GM23338 (cell line): ENCODE data around the gene DHRS3.

Experiments used
- CREB1 ChIP-seq: fragments of 250-450 bp; sonication (Bioruptor Pico); IDR thresholded peaks from 2 replicates; pipeline ENCODE4 v1.5.0; 2020; ENCODE audit warnings: low read depth, mild to moderate bottlenecking, moderate library complexity
- CTCF ChIP-seq, 2 experiments: fragments of 200-600 bp in 1 of 2; sonication (generic) in 1 of 2; conservative IDR thresholded peaks; 2 replicates each; pipeline versions ENCODE4 v1.5.1 to v1.6.1; 2016 to 2017; ENCODE audit warnings: antibody characterized with exemption in 2 of 2, low read depth in 2 of 2, mild to moderate bottlenecking in 2 of 2, moderate library complexity in 1 of 2
- EZH2 ChIP-seq: fragments of 200-600 bp; sonication (generic); IDR thresholded peaks from one replicate; pipeline ENCODE4 v1.8.0; 2017; ENCODE audit warnings: antibody characterized with exemption, mild to moderate bottlenecking, low read depth; ENCODE audit not compliant: unreplicated experiment
- EZH2phosphoT487 ChIP-seq: fragments of 200-600 bp; sonication (generic); IDR thresholded peaks from one replicate; pipeline ENCODE4 v1.8.1; 2018; ENCODE audit warnings: antibody characterized with exemption; ENCODE audit not compliant: unreplicated experiment
- NANOG ChIP-seq: IDR thresholded peaks from 2 replicates; pipeline ENCODE4 v1.6.1; 2016; ENCODE audit warnings: antibody characterized with exemption, borderline replicate concordance
- POLR2AphosphoS5 ChIP-seq: IDR thresholded peaks from 2 replicates; pipeline ENCODE4 v1.6.1; 2016; ENCODE audit warnings: antibody characterized with exemption, low read depth
- REST ChIP-seq: IDR thresholded peaks from one replicate; pipeline ENCODE4 v1.6.1; 2018; ENCODE audit warnings: antibody characterized with exemption; ENCODE audit not compliant: unreplicated experiment
- STAT1 ChIP-seq: IDR thresholded peaks from one replicate; pipeline ENCODE4 v1.6.1; 2016; ENCODE audit warnings: antibody characterized with exemption; ENCODE audit not compliant: unreplicated experiment
- ZNF331 ChIP-seq: fragments of 250-450 bp; sonication (Bioruptor Pico); IDR thresholded peaks from 2 replicates; pipeline ENCODE4 v1.5.0; 2020; ENCODE audit warnings: low read depth, mild to moderate bottlenecking, moderate library complexity
- TF ChIP-seq, protein P1 (sequence below): fragments of 250-450 bp; sonication (Bioruptor Pico); IDR thresholded peaks from 2 replicates; pipeline ENCODE4 v1.5.0; 2020; ENCODE audit warnings: mild to moderate bottlenecking, moderate library complexity
- TF ChIP-seq, protein P2 (sequence below): IDR thresholded peaks from 2 replicates; pipeline ENCODE4 v1.6.1; 2016; ENCODE audit warnings: antibody characterized with exemption

DNA sequence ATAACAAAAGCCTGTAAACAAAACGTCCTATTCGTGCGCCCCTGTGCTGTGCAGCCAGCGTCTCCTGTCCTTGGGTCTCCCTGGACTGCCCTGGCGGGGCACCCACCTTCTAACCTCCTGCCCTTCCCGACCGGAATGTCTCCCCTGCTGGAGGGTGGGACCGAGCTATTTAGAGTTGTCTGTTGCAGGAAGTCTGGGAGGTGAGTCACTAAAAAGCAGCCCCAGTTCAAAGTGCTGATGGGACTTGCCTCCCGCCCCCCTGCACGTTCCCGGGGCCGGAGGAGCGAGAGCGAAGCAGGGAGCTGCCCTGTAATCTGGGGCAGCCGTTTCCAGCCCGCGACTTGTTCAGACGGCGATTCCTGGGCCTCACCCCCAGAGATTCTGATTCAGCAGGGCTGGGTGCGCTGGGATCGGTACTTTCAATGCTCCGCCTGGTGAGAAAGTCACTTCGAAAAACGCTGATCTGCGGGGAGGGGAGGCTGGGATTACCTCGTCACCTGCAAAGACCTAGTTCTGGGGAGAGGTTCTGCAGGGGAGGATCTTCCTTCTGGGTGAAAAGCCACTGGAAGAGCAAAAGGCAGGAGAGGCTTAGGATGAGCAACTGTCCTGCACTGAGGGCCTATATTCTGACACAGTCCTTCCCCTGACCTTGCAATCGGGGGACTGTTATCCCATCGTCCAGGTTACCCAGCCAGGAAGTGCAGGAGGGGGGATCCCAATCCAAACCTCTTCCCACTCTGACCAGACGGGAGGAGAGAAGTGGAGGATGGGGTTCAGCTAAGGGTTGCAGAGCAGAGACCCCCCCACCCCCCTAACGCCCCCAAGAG, 1.2 kb upstream of the DHRS3 start:
- no peak for TF ChIP-seq CTCF (conservative IDR thresholded peaks at IDR 0.05; ENCODE audit: low read depth in 2 of 2)
- peak; percentile 31; the same call in 1 of the 2 replicates for TF ChIP-seq POLR2AphosphoS5
- no peak for TF ChIP-seq EZH2
- no peak for TF ChIP-seq EZH2phosphoT487
- TF ChIP-seq, protein P1, sequence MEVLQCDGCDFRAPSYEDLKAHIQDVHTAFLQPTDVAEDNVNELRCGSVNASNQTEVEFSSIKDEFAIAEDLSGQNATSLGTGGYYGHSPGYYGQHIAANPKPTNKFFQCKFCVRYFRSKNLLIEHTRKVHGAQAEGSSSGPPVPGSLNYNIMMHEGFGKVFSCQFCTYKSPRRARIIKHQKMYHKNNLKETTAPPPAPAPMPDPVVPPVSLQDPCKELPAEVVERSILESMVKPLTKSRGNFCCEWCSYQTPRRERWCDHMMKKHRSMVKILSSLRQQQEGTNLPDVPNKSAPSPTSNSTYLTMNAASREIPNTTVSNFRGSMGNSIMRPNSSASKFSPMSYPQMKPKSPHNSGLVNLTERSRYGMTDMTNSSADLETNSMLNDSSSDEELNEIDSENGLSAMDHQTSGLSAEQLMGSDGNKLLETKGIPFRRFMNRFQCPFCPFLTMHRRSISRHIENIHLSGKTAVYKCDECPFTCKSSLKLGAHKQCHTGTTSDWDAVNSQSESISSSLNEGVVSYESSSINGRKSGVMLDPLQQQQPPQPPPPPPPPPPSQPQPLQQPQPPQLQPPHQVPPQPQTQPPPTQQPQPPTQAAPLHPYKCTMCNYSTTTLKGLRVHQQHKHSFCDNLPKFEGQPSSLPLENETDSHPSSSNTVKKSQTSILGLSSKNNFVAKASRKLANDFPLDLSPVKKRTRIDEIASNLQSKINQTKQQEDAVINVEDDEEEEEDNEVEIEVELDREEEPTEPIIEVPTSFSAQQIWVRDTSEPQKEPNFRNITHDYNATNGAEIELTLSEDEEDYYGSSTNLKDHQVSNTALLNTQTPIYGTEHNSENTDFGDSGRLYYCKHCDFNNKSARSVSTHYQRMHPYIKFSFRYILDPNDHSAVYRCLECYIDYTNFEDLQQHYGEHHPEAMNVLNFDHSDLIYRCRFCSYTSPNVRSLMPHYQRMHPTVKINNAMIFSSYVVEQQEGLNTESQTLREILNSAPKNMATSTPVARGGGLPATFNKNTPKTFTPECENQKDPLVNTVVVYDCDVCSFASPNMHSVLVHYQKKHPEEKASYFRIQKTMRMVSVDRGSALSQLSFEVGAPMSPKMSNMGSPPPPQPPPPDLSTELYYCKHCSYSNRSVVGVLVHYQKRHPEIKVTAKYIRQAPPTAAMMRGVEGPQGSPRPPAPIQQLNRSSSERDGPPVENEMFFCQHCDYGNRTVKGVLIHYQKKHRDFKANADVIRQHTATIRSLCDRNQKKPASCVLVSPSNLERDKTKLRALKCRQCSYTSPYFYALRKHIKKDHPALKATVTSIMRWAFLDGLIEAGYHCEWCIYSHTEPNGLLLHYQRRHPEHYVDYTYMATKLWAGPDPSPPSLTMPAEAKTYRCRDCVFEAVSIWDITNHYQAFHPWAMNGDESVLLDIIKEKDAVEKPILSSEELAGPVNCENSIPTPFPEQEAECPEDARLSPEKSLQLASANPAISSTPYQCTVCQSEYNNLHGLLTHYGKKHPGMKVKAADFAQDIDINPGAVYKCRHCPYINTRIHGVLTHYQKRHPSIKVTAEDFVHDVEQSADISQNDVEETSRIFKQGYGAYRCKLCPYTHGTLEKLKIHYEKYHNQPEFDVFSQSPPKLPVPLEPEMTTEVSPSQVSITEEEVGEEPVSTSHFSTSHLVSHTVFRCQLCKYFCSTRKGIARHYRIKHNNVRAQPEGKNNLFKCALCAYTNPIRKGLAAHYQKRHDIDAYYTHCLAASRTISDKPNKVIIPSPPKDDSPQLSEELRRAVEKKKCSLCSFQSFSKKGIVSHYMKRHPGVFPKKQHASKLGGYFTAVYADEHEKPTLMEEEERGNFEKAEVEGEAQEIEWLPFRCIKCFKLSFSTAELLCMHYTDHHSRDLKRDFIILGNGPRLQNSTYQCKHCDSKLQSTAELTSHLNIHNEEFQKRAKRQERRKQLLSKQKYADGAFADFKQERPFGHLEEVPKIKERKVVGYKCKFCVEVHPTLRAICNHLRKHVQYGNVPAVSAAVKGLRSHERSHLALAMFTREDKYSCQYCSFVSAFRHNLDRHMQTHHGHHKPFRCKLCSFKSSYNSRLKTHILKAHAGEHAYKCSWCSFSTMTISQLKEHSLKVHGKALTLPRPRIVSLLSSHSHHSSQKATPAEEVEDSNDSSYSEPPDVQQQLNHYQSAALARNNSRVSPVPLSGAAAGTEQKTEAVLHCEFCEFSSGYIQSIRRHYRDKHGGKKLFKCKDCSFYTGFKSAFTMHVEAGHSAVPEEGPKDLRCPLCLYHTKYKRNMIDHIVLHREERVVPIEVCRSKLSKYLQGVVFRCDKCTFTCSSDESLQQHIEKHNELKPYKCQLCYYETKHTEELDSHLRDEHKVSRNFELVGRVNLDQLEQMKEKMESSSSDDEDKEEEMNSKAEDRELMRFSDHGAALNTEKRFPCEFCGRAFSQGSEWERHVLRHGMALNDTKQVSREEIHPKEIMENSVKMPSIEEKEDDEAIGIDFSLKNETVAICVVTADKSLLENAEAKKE, result no peak
- no peak for TF ChIP-seq STAT1
- TF ChIP-seq CREB1, result no peak
- TF ChIP-seq ZNF331, result no peak
- TF ChIP-seq NANOG, result 0 out of 2 replicates have a peak, but pooled peaks have one; percentile 20
- TF ChIP-seq, protein P2, sequence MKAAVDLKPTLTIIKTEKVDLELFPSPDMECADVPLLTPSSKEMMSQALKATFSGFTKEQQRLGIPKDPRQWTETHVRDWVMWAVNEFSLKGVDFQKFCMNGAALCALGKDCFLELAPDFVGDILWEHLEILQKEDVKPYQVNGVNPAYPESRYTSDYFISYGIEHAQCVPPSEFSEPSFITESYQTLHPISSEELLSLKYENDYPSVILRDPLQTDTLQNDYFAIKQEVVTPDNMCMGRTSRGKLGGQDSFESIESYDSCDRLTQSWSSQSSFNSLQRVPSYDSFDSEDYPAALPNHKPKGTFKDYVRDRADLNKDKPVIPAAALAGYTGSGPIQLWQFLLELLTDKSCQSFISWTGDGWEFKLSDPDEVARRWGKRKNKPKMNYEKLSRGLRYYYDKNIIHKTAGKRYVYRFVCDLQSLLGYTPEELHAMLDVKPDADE, result no peak
- TF ChIP-seq REST, result no peak
